ENCODE measurements around the gene IFT88.

The IFT88 gene

GRCh38 chr13:20566898-20567874, at the start of gene IFT88:
Gene IFT88, plus strand, starts transcription at chr13:20567157. Its CDS starts 7,229 bp downstream, at chr13:20574386.
- DNase-seq = peak; percentile 97

- no peak for DNase-seq
These were observed 48.3 kb upstream of the IFT88 start for GRCh38 chr13:20518660-20519100.

GRCh38 chr13:20519875-20520274, 47.1 kb upstream of the IFT88 start:
- no peak for DNase-seq

- no peak for DNase-seq
These were observed 45.4 kb upstream of the IFT88 start for GRCh38 chr13:20521364-20522115.

GRCh38 chr13:20525144-20525600, 41.8 kb upstream of the IFT88 start:
- DNase-seq = peak; percentile 38

- peak; percentile 81 for DNase-seq
These were observed 41.1 kb upstream of the IFT88 start, which contains the start of gene CRYL1 for GRCh38 chr13:20525601-20526544. Gene CRYL1, minus strand, starts transcription at chr13:20525857. Its CDS starts 63 bp downstream, at chr13:20525794.

- DNase-seq = no peak
These were observed 40.3 kb upstream of the IFT88 start for GRCh38 chr13:20526664-20527063.

- no peak for DNase-seq
These were observed 38.5 kb upstream of the IFT88 start for GRCh38 chr13:20528452-20528851.

- DNase-seq = no peak
These were observed 32.8 kb upstream of the IFT88 start for GRCh38 chr13:20534038-20534608.

GRCh38 chr13:20536992-20537391, 30.0 kb upstream of the IFT88 start:
- no peak for DNase-seq

- no peak for DNase-seq
These were observed 22.6 kb upstream of the IFT88 start for GRCh38 chr13:20544201-20544923.

- DNase-seq = no peak
These were observed 20.4 kb upstream of the IFT88 start for GRCh38 chr13:20546556-20546955.

GRCh38 chr13:20547479-20547908, 19.5 kb upstream of the IFT88 start:
- no peak for DNase-seq

- DNase-seq = no peak
These were observed 16.2 kb upstream of the IFT88 start for GRCh38 chr13:20550799-20551198.

GRCh38 chr13:20553311-20553710, 13.6 kb upstream of the IFT88 start:
- no peak for DNase-seq

GRCh38 chr13:20558982-20559381, 8.0 kb upstream of the IFT88 start:
- DNase-seq = no peak

GRCh38 chr13:20559659-20560356, 7.1 kb upstream of the IFT88 start:
- DNase-seq = no peak

- DNase-seq = no peak
These were observed 5.2 kb upstream of the IFT88 start for GRCh38 chr13:20561741-20562140.

- DNase-seq = no peak
These were observed 1.7 kb upstream of the IFT88 start for GRCh38 chr13:20565115-20565736.

GRCh38 chr13:20566468-20566897, 474 bp upstream of the IFT88 start:
- peak; percentile 96 for DNase-seq
